ENCODE data around the gene CTNND1. TPM values are rescaled to one million over a fixed set of nuclear protein-coding genes. Genes with fewer than 3 reads are reported as not detected.

The CTNND1 gene
- total RNA-seq, 5 donors from 2014 or later (not counting 1 experiment from before 2014, with no cell fraction given): 8.3 to 17.5 (median 12.5) TPM

GRCh38 chr11:57792060-57792541 is 30.5 kb downstream of the CTNND1 start:
- ChIA-PET POLR2A (interaction anchor here (0.6 to 0.7 kb wide), 3 partner anchors 45 to 261 kb away, joined by 3 to 4 read pairs (median 4); no protein-coding TSS in a partner anchor), CTCF (interaction anchor here (0.6 to 0.8 kb wide), 2 partner anchors 9 to 11 kb away, joined by 3 to 5 read pairs; no protein-coding TSS in a partner anchor)
- Mint-ChIP-seq H3K9me3 (no peaks in the 10 kb centered on the region), H3K27ac (peak overlapping the region; percentile 98 to 99), H3K4me1 (peaks cover 34 to 37% (median 34%) of the 10 kb centered on the region in 3 donors), H3K27me3 (no peaks in the 10 kb centered on the region), H3K4me3 (peak overlapping the region; percentile 52 to 60 (median 56)), H3K36me3 (peaks cover 11% of the 10 kb centered on the region)
- ATAC-seq (replicated peaks in 1 of 4) (peak; percentile 95 to 97 (median 96)), DNase-seq (peak; percentile 70 to 94 (median 86))
- Histone ChIP-seq H3K36me3 (ENCODE audit: control insufficient read depth in 2 of 2, extremely low read depth in 1 of 2, insufficient read depth in 1 of 2, low read length in 1 of 2) (peaks cover 0 to 5% of the 10 kb centered on the region in 2 donors), H3K27ac (ENCODE audit: low read length) (peak overlapping the region; percentile 70), H3K4me3 (ENCODE audit: control insufficient read depth in 1 of 2, extremely low read depth in 1 of 2, low read length in 1 of 2) (peak overlapping the region in 1 of 2 donors; percentile 30), H3K4me1 (ENCODE audit: control insufficient read depth in 1 of 2, extremely low read depth in 1 of 2, insufficient read depth in 2 of 2, low read length in 2 of 2) (peaks cover 28 to 30% of the 10 kb centered on the region in 2 experiments), H3K27me3 (replicated peaks in 1 of 2; ENCODE audit: control insufficient read depth in 2 of 2, extremely low read depth in 1 of 2, insufficient read depth in 2 of 2, low read length in 1 of 2) (no peaks in the 10 kb centered on the region), H3K9me3 (no peaks in the 10 kb centered on the region)
- no CpG with 5 or more reads among the region's 7 CpGs for WGBS (ENCODE audit: insufficient coverage)

DNA sequence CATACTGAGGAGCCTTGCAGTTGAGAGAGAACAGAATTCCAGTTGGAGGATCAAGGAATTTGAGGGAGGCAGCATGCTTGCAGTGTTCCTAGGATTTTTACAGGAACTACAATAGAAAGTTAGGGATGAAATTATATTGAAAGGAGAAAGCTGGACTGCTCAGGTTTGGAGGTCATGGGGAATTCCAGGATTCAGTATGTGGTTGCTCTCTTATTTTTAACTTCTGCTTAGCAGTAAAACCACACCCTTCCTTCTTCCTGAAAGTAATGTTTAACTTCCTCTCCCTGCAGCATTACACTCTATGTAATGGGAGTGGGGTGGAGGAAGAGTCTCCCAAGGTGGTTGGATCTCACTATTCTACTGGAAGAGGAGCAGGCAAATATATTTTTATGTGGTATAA is 31.3 kb downstream of the CTNND1 start:
- POLR2A ChIA-PET: interaction anchor here (0.6 to 0.7 kb wide), 2 partner anchors 51 to 262 kb away, joined by 3 to 4 read pairs; no protein-coding TSS in a partner anchor
- CTCF ChIA-PET: interaction anchor here (0.6 to 0.7 kb wide), 4 partner anchors 12 to 398 kb away, joined by 3 to 7 read pairs (median 4); no protein-coding TSS in a partner anchor
- Histone ChIP-seq H3K4me1 (ENCODE audit: control insufficient read depth in 1 of 2, extremely low read depth in 1 of 2, insufficient read depth in 2 of 2, low read length in 2 of 2) (peaks cover 28 to 30% of the 10 kb centered on the region in 2 experiments), H3K27ac (ENCODE audit: low read length) (peak overlapping the region; percentile 70), H3K36me3 (ENCODE audit: control insufficient read depth in 2 of 2, extremely low read depth in 1 of 2, insufficient read depth in 1 of 2, low read length in 1 of 2) (peaks cover 0 to 5% of the 10 kb centered on the region in 2 donors), H3K4me3 (ENCODE audit: control insufficient read depth in 1 of 2, extremely low read depth in 1 of 2, low read length in 1 of 2) (peak overlapping the region; percentile 25 to 30), H3K27me3 (replicated peaks in 1 of 2; ENCODE audit: control insufficient read depth in 2 of 2, extremely low read depth in 1 of 2, insufficient read depth in 2 of 2, low read length in 1 of 2) (no peaks in the 10 kb centered on the region), H3K9me3 (no peaks in the 10 kb centered on the region)
- H3K9me3 Mint-ChIP-seq: no peaks in the 10 kb centered on the region
- H3K36me3 Mint-ChIP-seq: peaks cover 11% of the 10 kb centered on the region
- H3K4me3 Mint-ChIP-seq: peak overlapping the region; percentile 39 to 60 (median 52)
- peak in 1 of 35 experiments; percentile 57 for DNase-seq
- peaks cover 34 to 37% (median 34%) of the 10 kb centered on the region in 3 donors for H3K4me1 Mint-ChIP-seq
- H3K27ac Mint-ChIP-seq: peak overlapping the region; percentile 91 to 99
- ATAC-seq (replicated peaks in 1 of 4): peak in 1 of 4 experiments; percentile 34
- H3K27me3 Mint-ChIP-seq: no peaks in the 10 kb centered on the region

DNA sequence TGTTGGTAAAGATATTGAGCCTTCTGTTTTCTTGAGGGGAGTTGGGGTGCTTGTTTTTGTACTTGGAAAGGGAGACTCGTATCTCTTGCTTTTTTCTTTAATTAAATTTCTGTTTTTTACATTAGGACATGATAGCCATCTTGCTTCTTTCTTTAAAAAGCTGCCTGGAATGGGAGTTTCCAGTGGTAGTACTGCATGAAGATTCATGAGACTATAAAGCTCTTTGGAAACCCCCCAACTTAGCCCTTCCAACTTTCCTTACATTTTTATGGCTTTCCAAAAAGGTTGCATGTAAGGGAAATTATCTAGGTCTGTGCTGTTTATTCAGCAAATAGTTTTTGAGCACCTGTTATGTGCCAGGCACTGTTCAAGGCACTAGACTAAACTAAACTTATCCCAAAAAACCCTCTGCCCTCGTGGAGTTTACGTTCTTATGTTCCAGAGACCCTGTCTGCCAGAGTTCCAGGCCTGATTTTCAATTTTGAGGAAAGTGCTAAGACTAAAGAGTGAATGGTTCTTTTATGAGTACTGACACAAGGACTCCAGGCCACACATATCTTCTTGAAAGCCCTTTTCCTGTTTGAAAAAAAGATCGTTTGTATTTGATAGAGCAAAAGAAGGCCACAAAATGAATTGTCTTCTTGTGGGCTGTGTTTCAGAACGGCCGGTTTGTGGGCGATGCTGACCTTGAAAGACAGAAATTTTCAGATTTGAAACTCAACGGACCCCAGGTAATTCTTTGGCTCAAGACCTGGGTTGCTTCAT is 31.9 kb downstream of the CTNND1 start:
- Histone ChIP-seq H3K9me3 (no peaks in the 10 kb centered on the region), H3K27me3 (replicated peaks in 1 of 2; ENCODE audit: control insufficient read depth in 2 of 2, extremely low read depth in 1 of 2, insufficient read depth in 2 of 2, low read length in 1 of 2) (no peaks in the 10 kb centered on the region), H3K4me3 (ENCODE audit: control insufficient read depth in 1 of 2, extremely low read depth in 1 of 2, low read length in 1 of 2) (no peak overlapping the region), H3K4me1 (ENCODE audit: control insufficient read depth in 1 of 2, extremely low read depth in 1 of 2, insufficient read depth in 2 of 2, low read length in 2 of 2) (peaks cover 28 to 31% of the 10 kb centered on the region in 2 experiments), H3K36me3 (ENCODE audit: control insufficient read depth in 2 of 2, extremely low read depth in 1 of 2, insufficient read depth in 1 of 2, low read length in 1 of 2) (peaks cover 0 to 5% of the 10 kb centered on the region in 2 donors), H3K27ac (ENCODE audit: low read length) (peak overlapping the region; percentile 70)
- CTCF ChIA-PET: interaction anchor here (0.6 to 0.7 kb wide), 3 partner anchors 62 to 399 kb away, joined by 3 to 7 read pairs (median 5); no protein-coding TSS in a partner anchor
- WGBS (ENCODE audit: insufficient coverage): 39% methylated on average over 3 of the region's 8 CpGs
- no peaks in the 10 kb centered on the region for H3K9me3 Mint-ChIP-seq
- peak overlapping the region; percentile 39 to 60 (median 52) for H3K4me3 Mint-ChIP-seq
- ATAC-seq (replicated peaks in 1 of 4): no peak
- peaks cover 35 to 40% (median 38%) of the 10 kb centered on the region in 3 donors for H3K4me1 Mint-ChIP-seq
- DNase-seq: peak in 1 of 35 experiments; percentile 23
- no peaks in the 10 kb centered on the region for H3K27me3 Mint-ChIP-seq
- peak overlapping the region; percentile 91 to 99 for H3K27ac Mint-ChIP-seq
- H3K36me3 Mint-ChIP-seq: peaks cover 11% of the 10 kb centered on the region
- POLR2A ChIA-PET: no interaction called here

- H3K4me3 Mint-ChIP-seq: no peak overlapping the region
- H3K9me3 Mint-ChIP-seq: no peaks in the 10 kb centered on the region
- Histone ChIP-seq H3K36me3 (ENCODE audit: control insufficient read depth in 2 of 2, extremely low read depth in 1 of 2, insufficient read depth in 1 of 2, low read length in 1 of 2) (peaks cover 4 to 15% of the 10 kb centered on the region in 2 donors), H3K27me3 (replicated peaks in 1 of 2; ENCODE audit: control insufficient read depth in 2 of 2, extremely low read depth in 1 of 2, insufficient read depth in 2 of 2, low read length in 1 of 2) (no peaks in the 10 kb centered on the region), H3K9me3 (no peaks in the 10 kb centered on the region), H3K4me3 (ENCODE audit: control insufficient read depth in 1 of 2, extremely low read depth in 1 of 2, low read length in 1 of 2) (no peak overlapping the region), H3K27ac (ENCODE audit: low read length) (no peak overlapping the region), H3K4me1 (ENCODE audit: control insufficient read depth in 1 of 2, extremely low read depth in 1 of 2, insufficient read depth in 2 of 2, low read length in 2 of 2) (peaks cover 8 to 30% of the 10 kb centered on the region in 2 experiments)
- ChIA-PET CTCF (interaction anchor here (0.6 to 2.7 kb wide), 21 partner anchors 11 to 1129 kb away, joined by 3 to 29 read pairs (median 6); partner anchors contain the start of genes CTNND1 (in 1 of the 2), MED19 (in 1 of the 2), SELENOH (in 1 of the 2) and TMX2 (in 1 of the 2)), POLR2A (interaction anchor here (0.6 kb wide), 5 partner anchors 12 to 468 kb away, joined by 5 to 13 read pairs (median 5); no protein-coding TSS in a partner anchor)
- no peaks in the 10 kb centered on the region for H3K27me3 Mint-ChIP-seq
- ATAC-seq (replicated peaks in 1 of 4) (peak in 1 of 4 experiments; percentile 27), DNase-seq (peak in 1 of 35 experiments; percentile 8)
- H3K36me3 Mint-ChIP-seq: peaks cover 19% of the 10 kb centered on the region
- whole genome bisulfite sequencing (ENCODE audit: insufficient coverage): 80% methylated on average over 1 of the region's 1 CpG
- peak overlapping the region; percentile 93 to 95 for H3K27ac Mint-ChIP-seq
- H3K4me1 Mint-ChIP-seq: peaks cover 27 to 35% (median 28%) of the 10 kb centered on the region in 3 donors
Measured at GRCh38 chr11:57798905-57799559, 37.4 kb downstream of the CTNND1 start.

- 83% methylated on average over 3 of the region's 4 CpGs for WGBS (ENCODE audit: insufficient coverage)
- no peaks in the 10 kb centered on the region for H3K27me3 Mint-ChIP-seq
- peak overlapping the region; percentile 15 for H3K27ac ChIP-seq (ENCODE audit: low read length)
- H3K27me3 ChIP-seq (replicated peaks in 1 of 2; ENCODE audit: control insufficient read depth in 2 of 2, extremely low read depth in 1 of 2, insufficient read depth in 2 of 2, low read length in 1 of 2): no peaks in the 10 kb centered on the region
- H3K36me3 Mint-ChIP-seq: peaks cover 23% of the 10 kb centered on the region
- H3K9me3 Mint-ChIP-seq: no peaks in the 10 kb centered on the region
- CTCF ChIA-PET: interaction anchor here (0.5 to 2.7 kb wide), 60 partner anchors 9 to 1335 kb away, joined by 3 to 30 read pairs (median 5); partner anchors contain the start of genes BTBD18 (in 2 of the 2), CTNND1 (in 1 of the 2), MED19 (in 1 of the 2) and SELENOH (in 1 of the 2)
- DNase-seq (peak in 7 of 35 experiments; percentile 4 to 81 (median 20)), ATAC-seq (replicated peaks in 1 of 4) (peak; percentile 83 to 93 (median 86))
- peak overlapping the region; percentile 77 to 86 for H3K27ac Mint-ChIP-seq
- peaks cover 8 to 28% of the 10 kb centered on the region in 2 experiments for H3K4me1 ChIP-seq (ENCODE audit: control insufficient read depth in 1 of 2, extremely low read depth in 1 of 2, insufficient read depth in 2 of 2, low read length in 2 of 2)
- peak overlapping the region in 2 of 3 donors; percentile 4 to 22 for H3K4me3 Mint-ChIP-seq
- H3K36me3 ChIP-seq (ENCODE audit: control insufficient read depth in 2 of 2, extremely low read depth in 1 of 2, insufficient read depth in 1 of 2, low read length in 1 of 2): peaks cover 4 to 23% of the 10 kb centered on the region in 2 donors
- H3K4me1 Mint-ChIP-seq: peaks cover 24 to 32% (median 26%) of the 10 kb centered on the region in 3 donors
- H3K9me3 ChIP-seq: no peaks in the 10 kb centered on the region
- no peak overlapping the region for H3K4me3 ChIP-seq (ENCODE audit: control insufficient read depth in 1 of 2, extremely low read depth in 1 of 2, low read length in 1 of 2)
- POLR2A ChIA-PET: interaction anchor here (0.5 to 1.6 kb wide), 6 partner anchors 49 to 94 kb away, joined by 3 to 6 read pairs (median 4); partner anchors contain the start of genes MED19 (in 1 of the 2), SELENOH (in 1 of the 2) and TMX2 (in 1 of the 2)
Measured at GRCh38 chr11:57800444-57801182, 39.0 kb downstream of the CTNND1 start.

Data from T-cell (primary cell).